ENCODE data around the gene ERAP2.

GRCh38 chr5:96844481-96844990 is 31.8 kb upstream of the ERAP2 start:
- TF ChIP-seq CTCF (IDR thresholded peaks at IDR 0.05; ENCODE audit: low read length), result no peak
- TF ChIP-seq EZH2phosphoT487 (IDR thresholded peaks at IDR 0.05; ENCODE audit: low read length), result no peak
